OCI-LY3 (cell line): ENCODE results near the gene SLC25A26.

Experiments used
- H2AFZ ChIP-seq: fragments of 200-600, 300-600 bp; shearing (Covaris generic); 2 replicates; pipeline ENCODE4 v1.6.0; 2014; ENCODE audit warnings: antibody characterized with exemption, low read depth, low read length
- H3K27ac ChIP-seq: fragments of 200-600, 300-600 bp; sonication (generic); 2 replicates; pipeline ENCODE4 v1.5.1; 2014; ENCODE audit warnings: mild to moderate bottlenecking, low read length, moderate library complexity, mixed read lengths
- H3K27me3 ChIP-seq: fragments of 200-600, 300-600 bp; sonication (generic); 2 replicates; pipeline ENCODE4 v1.6.1; 2014; ENCODE audit warnings: low read depth, low read length, mixed read lengths
- H3K36me3 ChIP-seq: fragments of 200-600, 300-600 bp; sonication (generic); replicated peaks from 2 replicates; pipeline ENCODE3; 2014; ENCODE audit warnings: low read depth, low read length, mixed read lengths
- H3K4me1 ChIP-seq: fragments of 300-600, 200-600 bp; sonication (generic); 2 replicates; pipeline ENCODE4 v1.6.1; 2014; ENCODE audit warnings: low read length, mixed read lengths
- H3K4me2 ChIP-seq: fragments of 200-600, 300-600 bp; sonication (generic); 2 replicates; pipeline ENCODE4 v1.6.1; 2014; ENCODE audit warnings: low read length, mixed read lengths
- H3K4me3 ChIP-seq: fragments of 300-600, 200-600 bp; sonication (generic); 2 replicates; pipeline ENCODE4 v1.5.1; 2014; ENCODE audit warnings: antibody characterized with exemption, mild to moderate bottlenecking, low read length, moderate library complexity
- H3K79me2 ChIP-seq: fragments of 300-600, 200-600 bp; shearing (Covaris generic); 2 replicates; pipeline ENCODE4 v1.6.1; 2014; ENCODE audit warnings: mild to moderate bottlenecking, low read length, mixed read lengths
- H3K9ac ChIP-seq: fragments of 300-600, 200-600 bp; shearing (Covaris generic); 2 replicates; pipeline ENCODE4 v1.6.0; 2014; ENCODE audit warnings: mild to moderate bottlenecking, low read length, moderate library complexity
- H3K9me3 ChIP-seq: fragments of 200-600, 300-600 bp; shearing (Covaris generic); 2 replicates; pipeline ENCODE4 v1.6.1; 2014; ENCODE audit warnings: low read length, mixed read lengths; ENCODE audit not compliant: insufficient read depth
- H4K20me1 ChIP-seq: fragments of 200-600, 300-600 bp; sonication (generic); 2 replicates; pipeline ENCODE4 v1.6.1; 2016; ENCODE audit warnings: low read length, mixed read lengths; ENCODE audit not compliant: insufficient read depth
- CTCF ChIP-seq: fragments of 200-600, 300-600 bp; sonication (generic); IDR thresholded peaks from 2 replicates; pipeline ENCODE4 v1.5.1; 2014; ENCODE audit warnings: antibody characterized with exemption, low read length, low read depth
- EZH2phosphoT487 ChIP-seq: fragments of 200-600 bp; shearing (Covaris generic); IDR thresholded peaks from 2 replicates; pipeline ENCODE4 v1.6.1; 2018; ENCODE audit warnings: antibody characterized with exemption, mixed run types, low read depth

The SLC25A26 gene

GRCh38 chr3:66410976-66411375 is 190.2 kb downstream of the SLC25A26 start:
- TF ChIP-seq EZH2phosphoT487 (no peak), CTCF (no peak)
- H4K20me1 ChIP-seq, result 0 out of 2 replicates have a peak, but pooled peaks cover 3% of the 10 kb centered on the region
- no peaks in the 10 kb centered on the region for H3K27me3 ChIP-seq
- H3K4me3 ChIP-seq, result no peak overlapping the region
- H3K4me2 ChIP-seq, result no peak overlapping the region
- no peak overlapping the region for H3K9ac ChIP-seq
- no peaks in the 10 kb centered on the region for H3K9me3 ChIP-seq
- peaks cover 10% of the 10 kb centered on the region for H3K4me1 ChIP-seq
- no peaks in the 10 kb centered on the region for H3K79me2 ChIP-seq
- H3K27ac ChIP-seq, result no peak overlapping the region
- H2AFZ ChIP-seq, result no peak overlapping the region
- peaks cover 71% of the 10 kb centered on the region for H3K36me3 ChIP-seq

GRCh38 chr3:66411474-66411873 is 190.7 kb downstream of the SLC25A26 start:
- H4K20me1 ChIP-seq, result 0 out of 2 replicates have a peak, but pooled peaks cover 3% of the 10 kb centered on the region
- H3K9ac ChIP-seq, result no peak overlapping the region
- no peak overlapping the region for H3K27ac ChIP-seq
- no peaks in the 10 kb centered on the region for H3K9me3 ChIP-seq
- peaks cover 70% of the 10 kb centered on the region for H3K36me3 ChIP-seq
- no peak overlapping the region for H3K4me3 ChIP-seq
- TF ChIP-seq EZH2phosphoT487, result no peak
- TF ChIP-seq CTCF, result no peak
- no peaks in the 10 kb centered on the region for H3K27me3 ChIP-seq
- peaks cover 10% of the 10 kb centered on the region for H3K4me1 ChIP-seq
- no peak overlapping the region for H3K4me2 ChIP-seq
- no peak overlapping the region for H2AFZ ChIP-seq
- no peaks in the 10 kb centered on the region for H3K79me2 ChIP-seq

- Histone ChIP-seq H3K4me1 (peaks cover 10% of the 10 kb centered on the region), H3K4me2 (no peak overlapping the region), H3K9ac (no peak overlapping the region), H3K4me3 (no peak overlapping the region), H2AFZ (no peak overlapping the region), H4K20me1 (0 out of 2 replicates have a peak, but pooled peaks cover 3% of the 10 kb centered on the region), H3K9me3 (no peaks in the 10 kb centered on the region), H3K36me3 (peaks cover 67% of the 10 kb centered on the region), H3K79me2 (no peaks in the 10 kb centered on the region), H3K27ac (no peak overlapping the region), H3K27me3 (no peaks in the 10 kb centered on the region)
- TF ChIP-seq EZH2phosphoT487 (no peak), CTCF (no peak)
These were observed 191.4 kb downstream of the SLC25A26 start for GRCh38 chr3:66411961-66412887.

GRCh38 chr3:66413151-66413751 is 192.4 kb downstream of the SLC25A26 start:
- H3K36me3 ChIP-seq, result peaks cover 66% of the 10 kb centered on the region
- H3K4me1 ChIP-seq, result no peaks in the 10 kb centered on the region; the same call in 1 of the 2 replicates
- H3K27me3 ChIP-seq, result no peaks in the 10 kb centered on the region
- no peak overlapping the region for H3K4me3 ChIP-seq
- no peak overlapping the region for H3K27ac ChIP-seq
- H3K9me3 ChIP-seq, result no peaks in the 10 kb centered on the region
- TF ChIP-seq EZH2phosphoT487, result no peak
- TF ChIP-seq CTCF, result no peak
- H3K9ac ChIP-seq, result no peak overlapping the region
- H3K4me2 ChIP-seq, result no peak overlapping the region
- H4K20me1 ChIP-seq, result no peaks in the 10 kb centered on the region
- H3K79me2 ChIP-seq, result peaks cover 1% of the 10 kb centered on the region
- no peak overlapping the region for H2AFZ ChIP-seq
